CD4-positive, alpha-beta T cell treated with Interleukin-6 for 4 hours (primary cell): ENCODE data around the gene TTC39A.
A peak's percentile ranks its signal among the peaks of the same experiment; 100 is the strongest.

Source experiments
- DNase-seq: peaks from one replicate; pipeline ENCODE4 v3.0.0-alpha.2; 2020; ENCODE audit warnings: mixed read lengths

TTC39A gene

GRCh38 chr1:51296383-51297357, 33.7 kb downstream of the TTC39A start:
- DNase-seq, result peak; percentile 72

- no peak for DNase-seq
Measured at GRCh38 chr1:51295926-51296325, 34.4 kb downstream of the TTC39A start.

- no peak for DNase-seq
Measured at GRCh38 chr1:51294566-51295184, 35.7 kb downstream of the TTC39A start.

GRCh38 chr1:51293898-51294515, 36.4 kb downstream of the TTC39A start:
- no peak for DNase-seq

- no peak for DNase-seq
Measured at GRCh38 chr1:51290489-51290847, 39.9 kb downstream of the TTC39A start.

- DNase-seq, result no peak
Measured at GRCh38 chr1:51289676-51290488, 40.5 kb downstream of the TTC39A start.

GRCh38 chr1:51288578-51288977, 41.8 kb downstream of the TTC39A start:
- DNase-seq, result no peak

GRCh38 chr1:51287966-51288365, 42.4 kb downstream of the TTC39A start:
- no peak for DNase-seq

- no peak for DNase-seq
Measured at GRCh38 chr1:51285055-51285454, 45.3 kb downstream of the TTC39A start.

GRCh38 chr1:51284487-51284954, 45.8 kb downstream of the TTC39A start:
- no peak for DNase-seq

- DNase-seq, result no peak
Measured at GRCh38 chr1:51283979-51284378, 46.4 kb downstream of the TTC39A start.

GRCh38 chr1:51282605-51283004, 47.8 kb downstream of the TTC39A start:
- DNase-seq, result no peak

- no peak for DNase-seq
Measured at GRCh38 chr1:51281807-51282206, 48.6 kb downstream of the TTC39A start.

- DNase-seq, result no peak
Measured at GRCh38 chr1:51280321-51280978, 49.9 kb downstream of the TTC39A start.

GRCh38 chr1:51276286-51276685, 54.1 kb downstream of the TTC39A start:
- DNase-seq, result no peak

- no peak for DNase-seq
Measured at GRCh38 chr1:51274676-51275075, 55.7 kb downstream of the TTC39A start.

- DNase-seq, result no peak
Measured at GRCh38 chr1:51272916-51273315, 57.4 kb downstream of the TTC39A start.

GRCh38 chr1:51270751-51271150, 59.6 kb downstream of the TTC39A start:
- DNase-seq, result no peak

- DNase-seq, result no peak
Measured at GRCh38 chr1:51268634-51269033, 61.7 kb downstream of the TTC39A start.

- DNase-seq, result no peak
Measured at GRCh38 chr1:51266791-51267190, 63.6 kb downstream of the TTC39A start.

- no peak for DNase-seq
Measured at GRCh38 chr1:51266181-51266580, 64.2 kb downstream of the TTC39A start.

GRCh38 chr1:51265618-51266017, 64.7 kb downstream of the TTC39A start:
- DNase-seq, result no peak
